Osteoblast (primary cell): ENCODE data around the gene CDH1. TPM values are rescaled to one million over a fixed set of nuclear protein-coding genes. Genes with fewer than 3 reads are reported as not detected.

Experiments
- DNase-seq: peaks from one replicate; pipeline ENCODE4 v3.0.0; 2011; ENCODE audit warnings: low spot score, mixed read lengths; ENCODE audit not compliant: insufficient read length; ENCODE audit errors: missing footprints
- H2AFZ ChIP-seq: 2 replicates; pipeline ENCODE4 v1.6.0; 2011; ENCODE audit warnings: mild to moderate bottlenecking, low read length
- H3K27ac ChIP-seq: 2 replicates; pipeline ENCODE4 v1.5.1; 2011; ENCODE audit warnings: mild to moderate bottlenecking, low read depth, low read length, moderate library complexity
- H3K27me3 ChIP-seq: 2 replicates; pipeline ENCODE4 v1.6.0; 2012; ENCODE audit warnings: mild to moderate bottlenecking, control low read depth, inconsistent platforms, low read length, moderate library complexity; ENCODE audit not compliant: insufficient read depth
- H3K36me3 ChIP-seq: 2 replicates; pipeline ENCODE4 v1.5.1; 2011; ENCODE audit warnings: mild to moderate bottlenecking, low read length, control low read depth, moderate library complexity; ENCODE audit not compliant: insufficient read depth
- H3K4me1 ChIP-seq: 2 replicates; pipeline ENCODE4 v1.5.1; 2011; ENCODE audit warnings: mild to moderate bottlenecking, low read length, control low read depth, moderate library complexity; ENCODE audit not compliant: insufficient read depth
- H3K4me2 ChIP-seq: 2 replicates; pipeline ENCODE4 v1.6.0; 2011; ENCODE audit warnings: mild to moderate bottlenecking, low read length; ENCODE audit not compliant: insufficient read depth
- H3K4me3 ChIP-seq: fragments of 200-600 bp; sonication (generic); 3 replicates; pipeline ENCODE4 v1.5.1; 2012; ENCODE audit warnings: mild to moderate bottlenecking, low read length, inconsistent platforms; ENCODE audit not compliant: insufficient read depth
- H3K79me2 ChIP-seq: 2 replicates; pipeline ENCODE4 v1.6.0; 2012; ENCODE audit warnings: mild to moderate bottlenecking, low read length, control low read depth, inconsistent platforms; ENCODE audit not compliant: insufficient read depth
- H3K9me3 ChIP-seq: 2 replicates; pipeline ENCODE4 v1.5.1; 2011; ENCODE audit warnings: low read depth, low read length, control low read depth
- H4K20me1 ChIP-seq: 2 replicates; pipeline ENCODE4 v1.6.0; 2012; ENCODE audit warnings: mild to moderate bottlenecking, low read length, control low read depth; ENCODE audit not compliant: insufficient read depth
- total RNA-seq: library from RNA; depleted of rRNA; stranded (reverse); fragments of >200 nt; gene quantifications from 2 replicates; pipeline ENCODE4 v1.2.3, GENCODE V29; 2012
- TF ChIP-seq, protein P1 (sequence below): IDR thresholded peaks from 2 replicates; pipeline ENCODE4 v1.5.1; 2011; ENCODE audit warnings: mild to moderate bottlenecking, low read depth, low read length, moderate library complexity; ENCODE audit errors: extremely low read depth

The CDH1 gene
- total RNA-seq = 0.59 and 1.1 TPM in 2 replicates

DNA sequence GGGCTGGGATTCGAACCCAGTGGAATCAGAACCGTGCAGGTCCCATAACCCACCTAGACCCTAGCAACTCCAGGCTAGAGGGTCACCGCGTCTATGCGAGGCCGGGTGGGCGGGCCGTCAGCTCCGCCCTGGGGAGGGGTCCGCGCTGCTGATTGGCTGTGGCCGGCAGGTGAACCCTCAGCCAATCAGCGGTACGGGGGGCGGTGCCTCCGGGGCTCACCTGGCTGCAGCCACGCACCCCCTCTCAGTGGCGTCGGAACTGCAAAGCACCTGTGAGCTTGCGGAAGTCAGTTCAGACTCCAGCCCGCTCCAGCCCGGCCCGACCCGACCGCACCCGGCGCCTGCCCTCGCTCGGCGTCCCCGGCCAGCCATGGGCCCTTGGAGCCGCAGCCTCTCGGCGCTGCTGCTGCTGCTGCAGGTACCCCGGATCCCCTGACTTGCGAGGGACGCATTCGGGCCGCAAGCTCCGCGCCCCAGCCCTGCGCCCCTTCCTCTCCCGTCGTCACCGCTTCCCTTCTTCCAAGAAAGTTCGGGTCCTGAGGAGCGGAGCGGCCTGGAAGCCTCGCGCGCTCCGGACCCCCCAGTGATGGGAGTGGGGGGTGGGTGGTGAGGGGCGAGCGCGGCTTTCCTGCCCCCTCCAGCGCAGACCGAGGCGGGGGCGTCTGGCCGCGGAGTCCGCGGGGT lies at the start of gene CDH1:
CDH1 (plus strand) TSS at position 247 of the 684 bp plus-strand sequence; CDS start at position 371, 124 bp downstream.
- Histone ChIP-seq H3K27me3 (peaks cover 46% of the 10 kb centered on the region), H3K4me2 (no peak within 1 kb of the TSS), H3K9me3 (no peaks in the 10 kb centered on the region), H2AFZ (no peak within 1 kb of the TSS), H3K27ac (no peak within 1 kb of the TSS), H3K36me3 (no peaks in the 10 kb centered on the region), H4K20me1 (no peaks in the 10 kb centered on the region), H3K79me2 (no peaks in the 10 kb centered on the region), H3K4me3 (no peak within 1 kb of the TSS), H3K4me1 (no peaks in the 10 kb centered on the region)
- TF ChIP-seq, protein P1, sequence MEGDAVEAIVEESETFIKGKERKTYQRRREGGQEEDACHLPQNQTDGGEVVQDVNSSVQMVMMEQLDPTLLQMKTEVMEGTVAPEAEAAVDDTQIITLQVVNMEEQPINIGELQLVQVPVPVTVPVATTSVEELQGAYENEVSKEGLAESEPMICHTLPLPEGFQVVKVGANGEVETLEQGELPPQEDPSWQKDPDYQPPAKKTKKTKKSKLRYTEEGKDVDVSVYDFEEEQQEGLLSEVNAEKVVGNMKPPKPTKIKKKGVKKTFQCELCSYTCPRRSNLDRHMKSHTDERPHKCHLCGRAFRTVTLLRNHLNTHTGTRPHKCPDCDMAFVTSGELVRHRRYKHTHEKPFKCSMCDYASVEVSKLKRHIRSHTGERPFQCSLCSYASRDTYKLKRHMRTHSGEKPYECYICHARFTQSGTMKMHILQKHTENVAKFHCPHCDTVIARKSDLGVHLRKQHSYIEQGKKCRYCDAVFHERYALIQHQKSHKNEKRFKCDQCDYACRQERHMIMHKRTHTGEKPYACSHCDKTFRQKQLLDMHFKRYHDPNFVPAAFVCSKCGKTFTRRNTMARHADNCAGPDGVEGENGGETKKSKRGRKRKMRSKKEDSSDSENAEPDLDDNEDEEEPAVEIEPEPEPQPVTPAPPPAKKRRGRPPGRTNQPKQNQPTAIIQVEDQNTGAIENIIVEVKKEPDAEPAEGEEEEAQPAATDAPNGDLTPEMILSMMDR = no peak
- DNase-seq = peak; percentile 85

DNA sequence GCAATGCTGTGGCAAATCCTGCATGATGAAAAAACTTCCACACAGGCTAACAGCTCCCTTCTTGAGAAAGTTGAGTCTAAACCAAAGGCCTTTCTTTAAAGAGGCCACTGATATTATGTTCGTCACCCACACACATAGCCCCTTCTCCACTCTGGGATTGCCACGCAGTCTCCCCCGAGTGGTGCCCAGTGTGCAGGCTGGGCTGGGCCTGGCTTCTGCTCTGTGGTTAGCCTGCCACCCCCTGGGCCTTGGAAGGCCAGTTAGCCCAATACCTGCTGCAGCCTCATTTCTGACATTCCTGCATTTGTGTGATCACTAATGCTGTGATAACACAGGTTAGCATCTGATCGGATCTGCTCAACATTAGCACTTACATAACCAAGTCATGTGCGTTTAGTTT lies 47.2 kb upstream of the CDH1 start:
- no peaks in the 10 kb centered on the region for H3K4me1 ChIP-seq
- H3K36me3 ChIP-seq = no peaks in the 10 kb centered on the region
- no peaks in the 10 kb centered on the region for H4K20me1 ChIP-seq
- H3K79me2 ChIP-seq = no peaks in the 10 kb centered on the region
- H3K4me3 ChIP-seq = no peak overlapping the region
- H3K27ac ChIP-seq = no peak overlapping the region
- no peak overlapping the region for H3K4me2 ChIP-seq
- TF ChIP-seq, protein P1 = no peak
- H2AFZ ChIP-seq = no peak overlapping the region
- peaks cover 2% of the 10 kb centered on the region for H3K27me3 ChIP-seq
- no peak for DNase-seq
- no peaks in the 10 kb centered on the region for H3K9me3 ChIP-seq

DNA sequence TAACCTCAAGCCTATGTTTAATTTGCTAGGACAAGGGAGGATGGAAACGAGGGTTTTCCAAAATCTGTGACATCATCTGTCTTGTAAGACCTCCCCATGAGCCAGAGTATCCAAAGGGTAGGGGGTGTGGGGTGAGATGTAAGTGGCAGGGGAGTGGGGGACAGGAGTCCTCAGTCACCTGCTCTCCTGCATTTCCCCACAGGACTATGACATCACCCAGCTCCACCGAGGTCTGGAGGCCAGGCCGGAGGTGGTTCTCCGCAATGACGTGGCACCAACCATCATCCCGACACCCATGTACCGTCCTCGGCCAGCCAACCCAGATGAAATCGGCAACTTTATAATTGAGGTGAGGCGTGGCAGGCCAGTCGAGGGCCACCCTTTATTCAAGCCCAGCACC lies 41.5 kb upstream of the CDH1 start:
- Histone ChIP-seq H3K4me1 (peaks cover 4% of the 10 kb centered on the region), H3K27me3 (peaks cover 2% of the 10 kb centered on the region), H3K36me3 (no peaks in the 10 kb centered on the region), H4K20me1 (no peaks in the 10 kb centered on the region), H3K79me2 (no peaks in the 10 kb centered on the region), H3K4me2 (no peak overlapping the region), H3K9me3 (no peaks in the 10 kb centered on the region), H2AFZ (no peak overlapping the region), H3K4me3 (no peak overlapping the region), H3K27ac (no peak overlapping the region)
- TF ChIP-seq, protein P1 = no peak
- DNase-seq = no peak

DNA sequence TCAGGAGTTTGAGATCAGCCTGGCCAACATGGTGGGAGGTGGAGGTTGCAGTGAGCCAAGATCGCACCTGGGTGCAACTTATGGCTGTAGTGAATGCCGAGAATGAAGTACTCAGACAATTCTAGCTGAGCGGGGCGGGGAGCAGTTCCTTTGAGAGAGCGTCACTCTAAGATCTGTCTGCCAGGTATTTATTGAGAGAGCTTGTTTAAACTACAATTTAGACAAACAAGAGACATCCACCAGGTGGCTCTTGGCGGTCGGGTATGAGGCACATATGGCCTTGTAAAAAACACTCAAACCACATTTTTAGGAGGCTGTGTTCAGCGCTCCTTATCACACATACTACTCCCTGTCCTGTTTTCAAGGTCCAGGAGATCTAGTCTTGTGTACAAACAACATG lies 40.6 kb upstream of the CDH1 start:
- peaks cover 4% of the 10 kb centered on the region for H3K4me1 ChIP-seq
- TF ChIP-seq, protein P1 = no peak
- no peaks in the 10 kb centered on the region for H4K20me1 ChIP-seq
- no peaks in the 10 kb centered on the region for H3K36me3 ChIP-seq
- no peaks in the 10 kb centered on the region for H3K79me2 ChIP-seq
- peaks cover 2% of the 10 kb centered on the region for H3K27me3 ChIP-seq
- no peak for DNase-seq
- no peak overlapping the region for H3K27ac ChIP-seq
- no peak overlapping the region for H2AFZ ChIP-seq
- H3K9me3 ChIP-seq = no peaks in the 10 kb centered on the region
- no peak overlapping the region for H3K4me2 ChIP-seq
- H3K4me3 ChIP-seq = no peak overlapping the region
